Gastrocnemius medialis (tissue), 4 donors: ENCODE results near the gene TPRA1. TPM values are rescaled to one million over a fixed set of nuclear protein-coding genes. Genes with fewer than 3 reads are reported as not detected.

Experiments
- ATAC-seq, 2 donors: fragments of 150-250 bp; one replicate each; pipeline ENCODE4 v1.9.1; 2016
- DNase-seq, 2 donors: peaks; one replicate each; pipeline ENCODE4 v3.0.0-alpha.2; 2019
- H3K27ac ChIP-seq, 4 donors: fragments of 200-600 bp; sonication (generic); 1 replicate in 1 of 4; 2 replicates in 3 of 4; pipeline ENCODE4 v1.5.1; 2016 to 2018; ENCODE audit warnings: mild to moderate bottlenecking in 2 of 4, moderate library complexity in 1 of 4
- H3K27me3 ChIP-seq, 3 donors: fragments of 200-600 bp; sonication (generic) in 2 of 3; 1 replicate in 1 of 3; 2 replicates in 2 of 3; pipeline versions ENCODE4 v1.5.1 to v1.6.0; 2016 to 2019; ENCODE audit warnings: mild to moderate bottlenecking in 1 of 3, moderate library complexity in 1 of 3
- H3K36me3 ChIP-seq, 2 donors: fragments of 200-600 bp; sonication (generic) in 1 of 2; one replicate each; pipeline ENCODE4 v1.5.1; 2017 to 2018
- H3K4me1 ChIP-seq, 2 donors: fragments of 200-600 bp; sonication (generic) in 1 of 2; one replicate each; pipeline ENCODE4 v1.5.1; 2016 to 2017; ENCODE audit warnings: mild to moderate bottlenecking in 2 of 2
- H3K4me3 ChIP-seq, 4 donors: fragments of 200-600 bp; sonication (generic) in 3 of 4; 1 replicate in 1 of 4; 2 replicates in 3 of 4; pipeline ENCODE4 v1.5.1; 2016 to 2019; ENCODE audit warnings: mild to moderate bottlenecking in 2 of 4
- H3K9me3 ChIP-seq, 3 donors: fragments of 200-600 bp; sonication (generic) in 2 of 3; 1 replicate in 1 of 3; 2 replicates in 2 of 3; pipeline ENCODE4 v1.5.1; 2016 to 2019
- CTCF ChIP-seq, 5 experiments: fragments of 450-650 bp in 3 of 5; fragments of 200-600 bp in 2 of 5; sonication (generic) in 2 of 5; IDR thresholded peaks in 4 of 5; conservative IDR thresholded peaks in 1 of 5; 1 replicate in 4 of 5; 2 replicates in 1 of 5; pipeline ENCODE4 v1.5.1; 2016 to 2019; ENCODE audit warnings: antibody characterized with exemption in 5 of 5, mild to moderate bottlenecking in 3 of 5, moderate library complexity in 3 of 5
- POLR2A ChIP-seq, 2 donors: fragments of 450-650 bp; IDR thresholded peaks; one replicate each; pipeline ENCODE4 v1.6.1; 2017; ENCODE audit warnings: antibody characterized with exemption in 2 of 2, mild to moderate bottlenecking in 2 of 2, moderate library complexity in 2 of 2
- in situ Hi-C, 4 donors: fragments of 200-750 bp; cut with MboI; loops; one replicate each; pipeline versions ENCODE4 v1.15.0 to v1.8.0; 2017; ENCODE audit warnings: low sequenced_read_pairs in 4 of 4
- intact Hi-C: fragments of 100-400 bp; cut with DNase I; formaldehyde crosslinking; loops from one replicate; pipeline ENCODE4 v1.15.1; 2023; ENCODE audit warnings: low total_unique reads
- total RNA-seq, 4 donors: library from RNA; depleted of rRNA; stranded (reverse); fragments of >200 nt; gene quantifications; one replicate each; pipeline versions ENCODE4 v1.1.0 to v1.2.3, GENCODE V29; 2016

Gene TPRA1
- total RNA-seq, 4 donors from 2014 or later = 29.2 to 42.1 (median 31.1) TPM

GRCh38 chr3:127538569-127538968 lies 52.0 kb downstream of the TPRA1 start:
- TF ChIP-seq CTCF (IDR thresholded peaks at IDR 0.05 in 4 of 5, conservative IDR thresholded peaks at IDR 0.05 in 1 of 5) (no peak), POLR2A (IDR thresholded peaks at IDR 0.05) (no peak)
- Histone ChIP-seq H3K27me3 (no peaks in the 10 kb centered on the region), H3K9me3 (no peaks in the 10 kb centered on the region), H3K4me1 (no peaks in the 10 kb centered on the region), H3K27ac (no peak overlapping the region), H3K4me3 (no peak overlapping the region), H3K36me3 (no peaks in the 10 kb centered on the region)
- intact Hi-C loops = no loop called here
- ATAC-seq (no peak), DNase-seq (no peak)
- in situ Hi-C loops = no loop called here

GRCh38 chr3:127536830-127537812 lies 53.4 kb downstream of the TPRA1 start:
- ATAC-seq (no peak), DNase-seq (no peak)
- intact Hi-C loops = no loop called here
- H3K4me3 ChIP-seq = no peak overlapping the region
- H3K4me1 ChIP-seq = no peaks in the 10 kb centered on the region
- no peak for TF ChIP-seq CTCF (IDR thresholded peaks at IDR 0.05 in 4 of 5, conservative IDR thresholded peaks at IDR 0.05 in 1 of 5)
- TF ChIP-seq POLR2A (IDR thresholded peaks at IDR 0.05) = no peak
- no peak overlapping the region for H3K27ac ChIP-seq
- no peaks in the 10 kb centered on the region for H3K9me3 ChIP-seq
- no peaks in the 10 kb centered on the region for H3K27me3 ChIP-seq
- H3K36me3 ChIP-seq = no peaks in the 10 kb centered on the region
- in situ Hi-C loops = no loop called here

- DNase-seq = no peak
- intact Hi-C loops (no loop called here), in situ Hi-C loops (no loop called here)
- ATAC-seq = no peak
- no peak overlapping the region for H3K27ac ChIP-seq
- no peak overlapping the region for H3K4me3 ChIP-seq
- no peak for TF ChIP-seq POLR2A (IDR thresholded peaks at IDR 0.05)
- TF ChIP-seq CTCF (IDR thresholded peaks at IDR 0.05 in 4 of 5, conservative IDR thresholded peaks at IDR 0.05 in 1 of 5) = no peak
- no peaks in the 10 kb centered on the region for H3K27me3 ChIP-seq
- no peaks in the 10 kb centered on the region for H3K36me3 ChIP-seq
- H3K4me1 ChIP-seq = no peaks in the 10 kb centered on the region
- H3K9me3 ChIP-seq = no peaks in the 10 kb centered on the region
Measured at GRCh38 chr3:127535901-127536829, 54.4 kb downstream of the TPRA1 start.

GRCh38 chr3:127535106-127535785 lies 55.3 kb downstream of the TPRA1 start:
- ATAC-seq (no peak), DNase-seq (no peak)
- H3K36me3 ChIP-seq = no peaks in the 10 kb centered on the region
- H3K9me3 ChIP-seq = no peaks in the 10 kb centered on the region
- H3K4me3 ChIP-seq = no peak overlapping the region
- H3K27me3 ChIP-seq = no peaks in the 10 kb centered on the region
- intact Hi-C loops = no loop called here
- no peaks in the 10 kb centered on the region for H3K4me1 ChIP-seq
- in situ Hi-C loops = no loop called here
- no peak for TF ChIP-seq CTCF (IDR thresholded peaks at IDR 0.05 in 4 of 5, conservative IDR thresholded peaks at IDR 0.05 in 1 of 5)
- TF ChIP-seq POLR2A (IDR thresholded peaks at IDR 0.05) = no peak
- H3K27ac ChIP-seq = no peak overlapping the region
